ENCODE data around the gene KRTCAP3. TPM values are rescaled to one million over a fixed set of nuclear protein-coding genes. Genes with fewer than 3 reads are reported as not detected.
A peak's percentile ranks its signal among the peaks of the same experiment; 100 is the strongest.

The KRTCAP3 gene
- total and polyA plus RNA-seq, 5 donors = 0.38 to 1.3 (median 0.70) TPM; not detected in 1

GRCh38 chr2:27489498-27490397, 47.6 kb downstream of the KRTCAP3 start, which contains the start of gene IFT172:
Gene IFT172, minus strand, starts transcription at chr2:27489743. Its CDS starts 90 bp downstream, at chr2:27489653.
- DNase-seq = peak; percentile 99 to 100 (median 100)
- peak within 1 kb of the TSS; percentile 77 for H3K4me3 ChIP-seq (ENCODE audit: low read length)
- peaks cover 3% of the 10 kb centered on the region for H3K4me1 ChIP-seq (ENCODE audit: control insufficient read depth, insufficient read depth, low read length)
- no peaks in the 10 kb centered on the region for H3K9me3 ChIP-seq (ENCODE audit: control insufficient read depth, low read length)
- intact Hi-C loops (cut with DNase I) = no loop called here
- peak; percentile 97 to 98 for ATAC-seq
- peak within 1 kb of the TSS; percentile 60 for H3K27ac ChIP-seq (ENCODE audit: low read length)
- 7% methylated on average over 43 of the region's 43 CpGs for WGBS
- no peaks in the 10 kb centered on the region for H3K27me3 ChIP-seq (ENCODE audit: control insufficient read depth, insufficient read depth)

- Histone ChIP-seq H3K4me3 (ENCODE audit: low read length) (no peak overlapping the region), H3K9me3 (ENCODE audit: control insufficient read depth, low read length) (no peaks in the 10 kb centered on the region), H3K27ac (ENCODE audit: low read length) (no peak overlapping the region), H3K4me1 (ENCODE audit: control insufficient read depth, insufficient read depth, low read length) (peaks cover 5% of the 10 kb centered on the region), H3K27me3 (ENCODE audit: control insufficient read depth, insufficient read depth) (no peaks in the 10 kb centered on the region)
- 85% methylated on average over 4 of the region's 4 CpGs for WGBS
- intact Hi-C loops (cut with DNase I) = no loop called here
- ATAC-seq = no peak
- no peak for DNase-seq
These were observed 50.4 kb downstream of the KRTCAP3 start for GRCh38 chr2:27492557-27492956.

- Histone ChIP-seq H3K27me3 (ENCODE audit: control insufficient read depth, insufficient read depth) (no peaks in the 10 kb centered on the region), H3K27ac (ENCODE audit: low read length) (no peak overlapping the region), H3K4me3 (ENCODE audit: low read length) (no peak overlapping the region), H3K4me1 (ENCODE audit: control insufficient read depth, insufficient read depth, low read length) (peaks cover 5% of the 10 kb centered on the region), H3K9me3 (ENCODE audit: control insufficient read depth, low read length) (no peaks in the 10 kb centered on the region)
- intact Hi-C loops (cut with DNase I) = no loop called here
- 84% methylated on average over 13 of the region's 13 CpGs for WGBS
- ATAC-seq (no peak), DNase-seq (peak in 2 of 3 donors; percentile 58 to 61)
These were observed 51.7 kb downstream of the KRTCAP3 start for GRCh38 chr2:27493948-27494283.

Other genes starting within 250 kb of the KRTCAP3 start
- gene ATRAID, start 230.3 kb upstream of the KRTCAP3 start, total RNA-seq = 100 to 1,000 TPM; 124 to 177 (median 144) TPM
- 256 TPM for gene ATRAID, start 230.3 kb upstream of the KRTCAP3 start, polyA plus RNA-seq
- gene SLC5A6, start 230.1 kb upstream of the KRTCAP3 start, total RNA-seq = 10 to 100 TPM in 3 of 4 donors, 1 to 10 TPM in 1; 8.1 to 14.1 (median 12.8) TPM
- 7.8 TPM for gene SLC5A6, start 230.1 kb upstream of the KRTCAP3 start, polyA plus RNA-seq
- 10 to 100 TPM in 2 of 4 donors, 1 to 10 TPM in 2; 9.0 to 12.0 (median 10.0) TPM for gene CAD, start 225.0 kb upstream of the KRTCAP3 start, total RNA-seq
- gene CAD, start 225.0 kb upstream of the KRTCAP3 start, polyA plus RNA-seq = 6.0 TPM
- gene SLC30A3, start 179.3 kb upstream of the KRTCAP3 start, total RNA-seq = 10 to 100 TPM in 1 of 4 donors, 1 to 10 TPM in 3; 9.4 to 17.3 (median 9.6) TPM
- gene SLC30A3, start 179.3 kb upstream of the KRTCAP3 start, polyA plus RNA-seq = 7.3 TPM
- gene DNAJC5G, start 166.9 kb upstream of the KRTCAP3 start, total RNA-seq = 1 to 10 TPM; 1.3 to 3.0 (median 1.8) TPM
- 2.2 TPM for gene DNAJC5G, start 166.9 kb upstream of the KRTCAP3 start, polyA plus RNA-seq
- gene TRIM54, start 160.0 kb upstream of the KRTCAP3 start, total RNA-seq = 100 to 1,000 TPM; 101 to 188 (median 149) TPM
- gene TRIM54, start 160.0 kb upstream of the KRTCAP3 start, polyA plus RNA-seq = 144 TPM
- 1 to 10 TPM in 3 of 4 donors, under 1 TPM in 1; 0.96 to 3.3 (median 1.5) TPM for gene UCN, start 133.9 kb upstream of the KRTCAP3 start, total RNA-seq
- gene UCN, start 133.9 kb upstream of the KRTCAP3 start, polyA plus RNA-seq = 0.72 TPM
- 10 to 100 TPM; 40.3 to 77.1 (median 56.4) TPM for gene MPV17, start 119.3 kb upstream of the KRTCAP3 start, total RNA-seq
- gene MPV17, start 119.3 kb upstream of the KRTCAP3 start, polyA plus RNA-seq = 98.2 TPM
- 10 to 100 TPM; 24.8 to 32.1 (median 26.6) TPM for gene GTF3C2, start 85.6 kb upstream of the KRTCAP3 start, total RNA-seq
- gene GTF3C2, start 85.6 kb upstream of the KRTCAP3 start, polyA plus RNA-seq = 16.9 TPM
- 10 to 100 TPM; 31.8 to 36.0 (median 33.9) TPM for gene EIF2B4, start 72.0 kb upstream of the KRTCAP3 start, total RNA-seq
- gene EIF2B4, start 72.0 kb upstream of the KRTCAP3 start, polyA plus RNA-seq = 31.2 TPM
- 10 to 100 TPM; 61.7 to 74.8 (median 68.2) TPM for gene SNX17, start 71.8 kb upstream of the KRTCAP3 start, total RNA-seq
- 54.8 TPM for gene SNX17, start 71.8 kb upstream of the KRTCAP3 start, polyA plus RNA-seq
- 10 to 100 TPM in 1 of 4 donors, 1 to 10 TPM in 3; 8.1 to 13.1 (median 8.5) TPM for gene ZNF513, start 61.6 kb upstream of the KRTCAP3 start, total RNA-seq
- gene ZNF513, start 61.6 kb upstream of the KRTCAP3 start, polyA plus RNA-seq = 9.6 TPM
- 10 to 100 TPM; 31.5 to 40.4 (median 37.3) TPM for gene PPM1G, start 32.8 kb upstream of the KRTCAP3 start, total RNA-seq
- 35.0 TPM for gene PPM1G, start 32.8 kb upstream of the KRTCAP3 start, polyA plus RNA-seq
- gene NRBP1, start 13.8 kb upstream of the KRTCAP3 start, total RNA-seq = 10 to 100 TPM; 46.6 to 61.3 (median 51.8) TPM
- gene NRBP1, start 13.8 kb upstream of the KRTCAP3 start, polyA plus RNA-seq = 37.7 TPM
- gene IFT172, start 47.4 kb downstream of the KRTCAP3 start, total RNA-seq = 10 to 100 TPM; 17.0 to 29.5 (median 26.7) TPM
- gene IFT172, start 47.4 kb downstream of the KRTCAP3 start, polyA plus RNA-seq = 25.4 TPM
- gene FNDC4, start 52.8 kb downstream of the KRTCAP3 start, total RNA-seq = 10 to 100 TPM in 2 of 4 donors, 1 to 10 TPM in 2; 5.4 to 22.5 (median 8.5) TPM
- 10.7 TPM for gene FNDC4, start 52.8 kb downstream of the KRTCAP3 start, polyA plus RNA-seq
- 1 to 10 TPM in 1 of 4 donors, under 1 TPM in 3; 0.44 to 1.0 (median 0.57) TPM for gene GCKR, start 54.5 kb downstream of the KRTCAP3 start, total RNA-seq
- 0.50 TPM for gene GCKR, start 54.5 kb downstream of the KRTCAP3 start, polyA plus RNA-seq
- gene ZNF512, start 140.7 kb downstream of the KRTCAP3 start, total RNA-seq = 10 to 100 TPM; 24.0 to 26.5 (median 24.8) TPM
- gene ZNF512, start 140.7 kb downstream of the KRTCAP3 start, polyA plus RNA-seq = 11.9 TPM
- 1 to 10 TPM; 3.1 to 8.1 (median 6.4) TPM for gene CCDC121, start 186.6 kb downstream of the KRTCAP3 start, total RNA-seq
- gene CCDC121, start 186.6 kb downstream of the KRTCAP3 start, polyA plus RNA-seq = 4.1 TPM
- gene GPN1, start 186.7 kb downstream of the KRTCAP3 start, total RNA-seq = 10 to 100 TPM; 15.9 to 21.8 (median 17.8) TPM
- 15.5 TPM for gene GPN1, start 186.7 kb downstream of the KRTCAP3 start, polyA plus RNA-seq
- 10 to 100 TPM; 27.3 to 30.9 (median 29.0) TPM for gene SUPT7L, start 221.2 kb downstream of the KRTCAP3 start, total RNA-seq
- gene SUPT7L, start 221.2 kb downstream of the KRTCAP3 start, polyA plus RNA-seq = 26.8 TPM
- 10 to 100 TPM; 19.4 to 21.8 (median 21.2) TPM for gene SLC4A1AP, start 221.5 kb downstream of the KRTCAP3 start, total RNA-seq
- gene SLC4A1AP, start 221.5 kb downstream of the KRTCAP3 start, polyA plus RNA-seq = 19.9 TPM

Data from right cardiac atrium (tissue), 5 donors.